ENCODE data around the gene PSMF1.

The PSMF1 gene

GRCh38 chr20:1165521-1165920, 47.1 kb downstream of the PSMF1 start:
- no peak for DNase-seq

GRCh38 chr20:1165941-1166340, 47.5 kb downstream of the PSMF1 start:
- no peak for DNase-seq

DNA sequence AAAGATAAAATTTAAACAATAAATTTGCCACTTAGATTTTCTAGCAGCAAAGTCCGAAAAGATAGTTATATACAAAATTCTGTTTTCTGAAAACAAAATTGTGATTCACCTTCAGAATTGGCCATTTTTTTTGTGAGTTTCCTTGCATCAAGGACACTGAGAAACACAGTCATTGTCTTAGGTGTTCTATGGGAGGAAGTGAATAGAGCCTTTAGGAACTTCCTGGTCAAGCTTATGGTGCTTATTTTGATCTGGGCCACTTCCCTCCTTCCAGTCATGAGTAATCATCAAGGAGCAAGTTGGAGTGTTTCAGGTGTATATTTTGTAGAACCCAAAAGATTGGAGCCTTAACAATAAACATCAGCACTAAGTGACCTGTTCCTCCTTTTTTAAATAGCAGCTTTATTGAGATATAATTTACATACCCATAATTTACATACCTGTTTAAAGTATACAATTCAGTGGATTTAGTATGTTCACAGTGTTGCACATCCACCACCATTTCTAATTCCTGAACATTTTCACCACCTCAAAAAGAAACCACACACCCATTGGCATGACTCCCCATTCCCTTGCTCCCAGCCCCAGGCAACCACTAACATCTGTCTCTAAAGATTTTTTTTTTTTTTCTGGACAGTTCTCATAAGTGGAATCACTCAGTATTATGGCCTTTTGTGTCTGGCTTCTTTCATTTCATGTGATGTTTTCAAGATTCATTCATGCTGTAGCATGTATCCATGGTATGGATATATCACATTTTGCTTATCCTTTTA, 48.7 kb downstream of the PSMF1 start:
- no peak for DNase-seq

GRCh38 chr20:1169224-1169623, 50.8 kb downstream of the PSMF1 start:
- DNase-seq = no peak

- DNase-seq = no peak
Observed at GRCh38 chr20:1171461-1172093, 53.2 kb downstream of the PSMF1 start.

GRCh38 chr20:1173698-1174097, 55.3 kb downstream of the PSMF1 start:
- no peak for DNase-seq

DNA sequence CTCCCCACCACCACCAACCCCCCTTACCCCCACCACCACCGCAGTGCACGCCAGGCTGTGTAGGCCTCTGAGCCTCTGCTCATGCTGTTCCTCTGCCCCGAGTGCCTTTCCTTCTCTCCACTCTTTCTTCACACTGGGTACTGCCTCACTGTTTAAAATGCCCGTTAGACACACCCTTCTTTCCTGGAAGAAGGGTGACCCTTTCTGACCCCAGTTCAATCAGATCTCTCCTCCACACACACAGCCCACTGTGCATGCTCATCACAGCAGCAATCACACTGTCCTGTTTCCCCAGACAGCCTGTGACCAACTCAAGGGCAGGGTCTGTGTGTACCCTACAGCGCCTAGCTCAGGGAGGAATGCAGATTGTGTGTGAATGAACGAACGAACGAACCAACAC, 56.4 kb downstream of the PSMF1 start:
- DNase-seq = no peak

- DNase-seq = peak; percentile 3
Observed at GRCh38 chr20:1177680-1178079, 59.3 kb downstream of the PSMF1 start.

GRCh38 chr20:1178103-1178502, 59.7 kb downstream of the PSMF1 start:
- DNase-seq = no peak

DNA sequence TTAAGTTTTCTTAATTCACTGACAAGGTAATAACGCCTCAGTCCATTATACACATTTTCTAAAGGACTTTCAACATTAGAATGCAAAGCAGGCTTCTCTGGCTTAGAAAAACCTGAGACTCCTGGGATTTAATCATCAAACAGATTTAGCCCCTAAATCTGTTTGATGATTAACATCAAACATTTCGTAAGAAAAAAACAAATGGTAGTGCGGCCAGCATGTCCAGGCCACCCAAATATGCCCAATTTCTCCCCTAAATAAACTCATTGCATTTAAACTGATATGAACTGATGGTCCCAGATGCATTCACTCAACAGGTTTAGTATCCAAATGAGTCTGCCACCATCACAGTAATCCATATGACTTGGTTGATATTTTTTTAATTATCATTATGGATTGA, 60.2 kb downstream of the PSMF1 start:
- no peak for DNase-seq

DNA sequence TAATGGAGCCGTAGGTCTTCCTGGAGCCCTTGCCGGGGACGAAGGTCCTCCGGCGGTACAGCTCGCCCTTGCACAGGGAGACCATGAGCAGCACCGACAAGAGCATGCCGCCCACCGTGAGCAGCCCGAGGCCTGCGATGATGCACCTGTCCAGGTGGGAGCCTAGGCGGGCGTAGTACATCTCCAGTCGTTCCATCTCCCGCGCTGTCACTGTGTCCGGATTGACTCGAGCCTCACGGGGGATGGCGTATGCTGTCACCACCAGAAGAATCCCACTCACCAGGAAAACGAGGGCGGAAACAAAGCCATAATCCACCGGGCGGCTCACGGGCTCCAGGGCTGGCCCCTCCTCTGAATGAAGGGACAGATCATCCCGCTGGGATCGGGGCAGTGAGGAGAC, 62.5 kb downstream of the PSMF1 start:
- no peak for DNase-seq

DNA sequence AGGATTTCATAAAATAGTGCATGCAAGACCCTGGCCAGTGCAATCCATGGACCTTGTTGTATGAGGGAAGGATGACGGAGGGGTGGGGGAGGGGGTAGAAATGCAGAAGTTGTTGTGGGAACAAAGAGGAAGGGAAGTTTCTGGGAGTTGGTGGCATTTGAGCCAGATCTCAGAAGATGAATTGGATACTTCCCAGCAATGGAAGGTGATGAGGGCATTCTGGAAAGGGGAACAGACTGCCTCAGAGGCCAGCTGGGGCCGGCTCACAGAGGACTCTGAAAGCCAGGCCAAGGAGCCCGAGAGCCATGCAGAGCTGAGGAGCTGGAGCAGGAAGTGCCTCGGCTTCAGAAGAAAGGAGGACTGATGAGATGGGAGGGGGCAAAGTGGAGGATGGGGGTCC, 63.7 kb downstream of the PSMF1 start:
- no peak for DNase-seq

DNA sequence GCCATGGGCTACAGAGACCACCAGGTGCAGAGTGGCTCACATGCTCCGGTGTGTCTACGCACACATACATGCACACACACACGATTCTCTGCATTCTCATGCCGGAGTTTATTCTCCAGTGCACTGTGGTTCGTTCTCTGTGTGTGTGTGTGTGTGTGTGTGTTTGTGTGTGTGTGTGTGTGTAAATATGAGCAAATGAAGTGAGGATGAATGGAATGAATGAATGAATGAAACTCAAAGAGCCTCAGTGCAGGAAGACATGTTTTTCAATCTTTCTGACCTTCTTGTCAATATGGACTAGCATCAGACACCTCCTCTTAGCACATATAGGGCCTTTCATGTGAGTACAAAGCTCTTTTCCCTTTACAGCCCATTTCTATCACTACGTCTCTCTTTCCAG, 64.8 kb downstream of the PSMF1 start:
- no peak for DNase-seq

- DNase-seq = no peak
Observed at GRCh38 chr20:1184260-1184637, 65.8 kb downstream of the PSMF1 start.

DNA sequence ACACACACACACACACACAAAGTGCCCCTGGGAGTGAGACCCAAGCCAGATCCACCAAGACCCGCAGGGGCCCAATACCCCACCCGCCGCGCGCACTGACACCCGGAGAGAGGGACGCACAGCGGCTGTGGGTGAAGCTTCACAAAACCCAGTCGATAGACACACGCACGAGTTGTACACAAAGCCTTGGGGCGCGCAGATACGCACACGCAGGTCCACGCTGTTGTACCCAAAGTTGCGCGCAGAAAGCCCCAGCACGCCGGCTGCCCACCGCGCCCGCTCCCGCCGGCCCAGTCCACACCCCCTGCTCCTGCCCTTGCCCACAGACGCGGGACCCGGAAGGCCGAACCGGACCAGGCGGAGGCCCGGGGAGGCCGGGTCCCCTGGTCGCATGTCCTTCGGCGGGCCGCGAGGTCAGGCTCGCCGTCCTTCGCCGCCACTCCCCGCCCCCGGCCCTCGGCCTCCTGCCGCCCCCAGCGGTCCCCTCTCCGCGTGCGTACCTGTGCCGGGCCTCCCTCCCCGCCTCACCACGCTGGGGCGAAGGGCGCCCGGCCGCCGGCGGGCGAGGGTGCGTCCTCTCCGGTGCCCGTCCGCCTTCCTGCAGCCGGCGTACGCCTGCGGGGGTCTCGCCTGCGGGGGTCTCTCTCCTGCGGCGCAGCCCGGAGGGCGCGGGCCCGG, 66.4 kb downstream of the PSMF1 start, which contains the start of gene TMEM74B:
TMEM74B (minus strand) TSS at position 344 of the 678 bp plus-strand sequence. CDS start 1,180 bp downstream, outside the sequence.
- DNase-seq = no peak

- DNase-seq = no peak
Observed at GRCh38 chr20:1185316-1185741, 66.9 kb downstream of the PSMF1 start.

GRCh38 chr20:1185790-1186334, 67.5 kb downstream of the PSMF1 start:
- DNase-seq = peak; percentile 5

GRCh38 chr20:1186367-1186991, 68.1 kb downstream of the PSMF1 start:
- no peak for DNase-seq

- DNase-seq = no peak
Observed at GRCh38 chr20:1187605-1188171, 69.3 kb downstream of the PSMF1 start.

- no peak for DNase-seq
Observed at GRCh38 chr20:1188347-1188746, 69.9 kb downstream of the PSMF1 start.

- no peak for DNase-seq
Observed at GRCh38 chr20:1189827-1190226, 71.4 kb downstream of the PSMF1 start.

DNA sequence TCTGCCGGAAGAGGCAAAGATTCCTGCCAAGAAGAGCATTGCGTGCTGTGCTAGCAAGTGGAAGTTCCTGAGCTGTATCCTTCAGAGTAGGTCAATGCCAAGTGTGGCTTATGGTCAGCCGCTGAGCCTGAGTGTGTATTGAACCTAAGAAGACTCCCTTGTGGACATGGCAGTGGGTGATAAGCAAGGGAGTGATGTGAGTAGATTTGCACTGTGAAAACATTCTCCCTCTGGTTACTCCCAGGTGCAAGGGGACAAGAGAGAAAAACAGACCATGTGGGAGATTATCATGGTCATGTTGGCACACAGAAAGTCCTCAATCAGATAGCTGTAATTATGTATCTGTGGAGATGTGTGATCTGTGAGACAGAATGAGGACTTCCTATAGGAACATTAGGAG, 72.4 kb downstream of the PSMF1 start:
- no peak for DNase-seq

DNA sequence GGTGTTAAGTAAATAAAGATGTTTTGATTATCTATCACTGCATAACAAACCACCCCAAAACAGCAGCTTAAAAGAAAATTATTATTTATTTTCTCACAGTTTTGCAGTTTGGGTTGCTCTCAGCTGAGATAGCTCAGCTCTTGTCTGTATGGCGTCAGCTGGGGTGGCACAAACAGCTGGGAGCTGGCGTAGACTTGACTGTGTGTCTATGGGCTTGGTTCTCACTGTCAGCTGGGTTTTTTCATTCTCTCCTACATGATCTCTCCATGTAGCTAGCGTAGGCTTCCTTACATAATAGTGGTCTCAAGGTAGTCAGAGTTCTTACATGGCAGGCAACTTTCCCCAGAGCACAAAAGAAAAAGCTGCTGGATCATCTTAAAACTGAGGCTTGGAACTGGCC, 72.9 kb downstream of the PSMF1 start:
- no peak for DNase-seq

Measured in NCI-H226 (cell line).